Measurements from ENCODE around the gene FAU. TPM values are rescaled to one million over a fixed set of nuclear protein-coding genes. Genes with fewer than 3 reads are reported as not detected.
"Not testable (repeated sequence)": the region's sequence is repeated elsewhere in the genome, so short reads cannot be mapped to it uniquely, and the experiment has no call there.

FAU gene
- total RNA-seq, 1 donor from 2014 or later: 754 TPM

GRCh38 chr11:65156926-65157325 is 35.0 kb upstream of the FAU start:
- Histone ChIP-seq H3K27me3 (no peaks in the 10 kb centered on the region), H3K9me3 (no peaks in the 10 kb centered on the region), H3K4me1 (peaks cover under 1% of the 10 kb centered on the region), H3K36me3 (no peaks in the 10 kb centered on the region), H3K27ac (no peak overlapping the region), H3K4me3 (no peak overlapping the region)
- no peak for ATAC-seq
- no peak for DNase-seq
- intact Hi-C loops (cut with DNase I): no loop called here
- no peak for TF ChIP-seq CTCF (IDR thresholded peaks at IDR 0.05)

- no peak for TF ChIP-seq CTCF (IDR thresholded peaks at IDR 0.05)
- intact Hi-C loops (cut with DNase I): no loop called here
Measured at GRCh38 chr11:65156256-65156655, 34.3 kb upstream of the FAU start.

GRCh38 chr11:65152122-65152521 is 30.2 kb upstream of the FAU start:
- intact Hi-C loops (cut with DNase I): no loop called here
- H3K27ac ChIP-seq: no peak overlapping the region

More at GRCh38 chr11:65156256-65156655, 34.3 kb upstream of the FAU start:
- no peaks in the 10 kb centered on the region for H3K9me3 ChIP-seq
- no peak overlapping the region for H3K27ac ChIP-seq
- no peaks in the 10 kb centered on the region for H3K36me3 ChIP-seq
- DNase-seq (no peak), ATAC-seq (no peak)
- H3K4me3 ChIP-seq: no peak overlapping the region
- H3K27me3 ChIP-seq: no peaks in the 10 kb centered on the region
- H3K4me1 ChIP-seq: peaks cover 7% of the 10 kb centered on the region

GRCh38 chr11:65151331-65151899 is 29.5 kb upstream of the FAU start:
- intact Hi-C loops (cut with DNase I): no loop called here
- ATAC-seq: no peak
- TF ChIP-seq CTCF (IDR thresholded peaks at IDR 0.05): no peak
- Histone ChIP-seq H3K27me3 (no peaks in the 10 kb centered on the region), H3K4me3 (no peak overlapping the region), H3K27ac (peak overlapping the region; percentile 71), H3K9me3 (no peaks in the 10 kb centered on the region), H3K36me3 (no peaks in the 10 kb centered on the region), H3K4me1 (peaks cover 17% of the 10 kb centered on the region)
- no peak for DNase-seq

More at GRCh38 chr11:65152122-65152521, 30.2 kb upstream of the FAU start:
- ATAC-seq (no peak), DNase-seq (no peak)
- H3K36me3 ChIP-seq: no peaks in the 10 kb centered on the region
- no peak for TF ChIP-seq CTCF (IDR thresholded peaks at IDR 0.05)
- H3K9me3 ChIP-seq: no peaks in the 10 kb centered on the region
- H3K27me3 ChIP-seq: no peaks in the 10 kb centered on the region
- H3K4me1 ChIP-seq: peaks cover 17% of the 10 kb centered on the region
- H3K4me3 ChIP-seq: no peak overlapping the region

GRCh38 chr11:65150509-65151299 is 28.8 kb upstream of the FAU start:
- Histone ChIP-seq H3K27me3 (no peaks in the 10 kb centered on the region), H3K4me3 (no peak overlapping the region), H3K9me3 (no peaks in the 10 kb centered on the region), H3K4me1 (peaks cover 17% of the 10 kb centered on the region), H3K36me3 (no peaks in the 10 kb centered on the region), H3K27ac (peak overlapping the region; percentile 71)
- TF ChIP-seq CTCF (IDR thresholded peaks at IDR 0.05): no peak
- ATAC-seq (peak; percentile 96), DNase-seq (peak; percentile 93)
- intact Hi-C loops (cut with DNase I): no loop called here

GRCh38 chr11:65150131-65150508 is 28.2 kb upstream of the FAU start:
- H3K27me3 ChIP-seq; H3K4me3 ChIP-seq; intact Hi-C loops (cut with DNase I); DNase-seq; H3K36me3 ChIP-seq; H3K9me3 ChIP-seq; ATAC-seq: not testable (repeated sequence)
- Histone ChIP-seq H3K27ac (peak overlapping the region; percentile 71), H3K4me1 (peaks cover 17% of the 10 kb centered on the region)

Measured in upper lobe of right lung (tissue), 1 donor.